Activated CD8-positive, alpha-beta memory T cell treated with anti-CD3 and anti-CD28 coated beads for 36 hours (primary cell): ENCODE measurements around the gene FETUB. TPM values are rescaled to one million over a fixed set of nuclear protein-coding genes. Genes with fewer than 3 reads are reported as not detected.
"Not testable (repeated sequence)": the region's sequence is repeated elsewhere in the genome, so short reads cannot be mapped to it uniquely, and the experiment has no call there.

Experiments
- CTCF ChIA-PET: fragments of 350-600 bp; sonication (Branson Sonifier 250); formaldehyde crosslinking; loops from one replicate; lab custom pipeline; 2021; ENCODE audit warnings: antibody characterized with exemption; lab: Charles Lee
- POLR2A ChIA-PET: fragments of 350-600 bp; sonication (Branson Sonifier 250); formaldehyde crosslinking; loops from one replicate; lab custom pipeline; 2021; ENCODE audit warnings: antibody characterized with exemption; lab: Charles Lee
- total RNA-seq, 2 experiments: library from RNA; stranded (reverse); gene quantifications; one replicate each; pipeline ENCODE4 v1.2.3, GENCODE V29; 2021

Gene FETUB
- total RNA-seq, 2 experiments from 2014 or later = not detected

- CTCF ChIA-PET = interaction anchor here (0.8 kb wide), 1 partner anchor 65 kb away, joined by 3 read pairs; no protein-coding TSS in a partner anchor
- POLR2A ChIA-PET = no interaction called here
These were observed 11.5 kb downstream of the FETUB start for GRCh38 chr3:186651678-186652215.

DNA sequence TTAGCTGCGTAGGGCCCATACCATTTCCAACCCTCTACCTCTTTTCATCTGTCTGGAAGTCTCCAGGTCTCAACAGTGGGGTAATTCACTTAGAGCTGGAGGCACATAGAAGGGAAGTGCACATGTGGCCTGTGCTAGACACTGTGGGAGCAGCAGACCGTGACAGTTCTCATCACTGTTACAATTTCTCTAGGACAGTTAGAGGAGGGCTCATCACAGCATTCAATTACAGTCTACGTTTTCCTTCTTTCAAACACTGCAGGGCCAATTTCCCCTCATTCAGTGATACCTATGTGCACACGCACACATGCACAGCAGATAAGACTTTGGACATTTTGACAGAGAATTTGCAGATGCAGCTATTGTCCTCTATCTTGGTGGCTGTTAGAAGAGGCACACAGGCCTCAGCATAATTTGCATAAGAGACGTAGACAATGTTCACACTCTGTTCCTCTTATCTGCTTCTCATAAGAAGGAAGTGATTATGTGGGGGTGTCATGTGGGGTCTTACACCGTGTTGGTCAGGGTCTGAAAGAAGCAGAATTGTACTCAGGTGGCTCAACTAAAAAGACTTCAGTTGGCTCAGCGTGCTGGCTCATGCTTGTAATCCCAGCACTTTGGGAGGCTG is 13.0 kb downstream of the FETUB start:
- CTCF ChIA-PET = no interaction called here
- POLR2A ChIA-PET = no interaction called here

DNA sequence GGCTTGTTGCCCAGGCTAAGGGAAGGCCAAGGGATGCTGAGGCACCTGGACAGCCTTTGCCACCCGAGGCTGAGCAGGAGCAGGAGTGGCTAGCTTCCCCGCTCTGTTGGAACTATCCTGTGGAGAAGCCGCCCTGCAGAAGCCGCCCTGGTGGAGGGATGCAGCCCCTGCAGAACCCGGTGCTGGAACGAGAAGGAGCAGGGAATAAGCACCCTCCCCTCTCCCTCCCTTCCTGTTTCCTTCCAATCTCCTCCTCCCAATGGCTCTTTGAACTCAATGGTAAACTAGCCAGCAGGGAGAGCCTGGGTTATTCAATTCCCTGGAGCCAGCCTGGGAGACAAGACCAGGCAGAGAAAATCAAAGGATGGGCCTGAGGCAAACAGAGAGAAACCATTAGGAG is 13.8 kb downstream of the FETUB start:
- CTCF ChIA-PET = no interaction called here
- POLR2A ChIA-PET = no interaction called here

DNA sequence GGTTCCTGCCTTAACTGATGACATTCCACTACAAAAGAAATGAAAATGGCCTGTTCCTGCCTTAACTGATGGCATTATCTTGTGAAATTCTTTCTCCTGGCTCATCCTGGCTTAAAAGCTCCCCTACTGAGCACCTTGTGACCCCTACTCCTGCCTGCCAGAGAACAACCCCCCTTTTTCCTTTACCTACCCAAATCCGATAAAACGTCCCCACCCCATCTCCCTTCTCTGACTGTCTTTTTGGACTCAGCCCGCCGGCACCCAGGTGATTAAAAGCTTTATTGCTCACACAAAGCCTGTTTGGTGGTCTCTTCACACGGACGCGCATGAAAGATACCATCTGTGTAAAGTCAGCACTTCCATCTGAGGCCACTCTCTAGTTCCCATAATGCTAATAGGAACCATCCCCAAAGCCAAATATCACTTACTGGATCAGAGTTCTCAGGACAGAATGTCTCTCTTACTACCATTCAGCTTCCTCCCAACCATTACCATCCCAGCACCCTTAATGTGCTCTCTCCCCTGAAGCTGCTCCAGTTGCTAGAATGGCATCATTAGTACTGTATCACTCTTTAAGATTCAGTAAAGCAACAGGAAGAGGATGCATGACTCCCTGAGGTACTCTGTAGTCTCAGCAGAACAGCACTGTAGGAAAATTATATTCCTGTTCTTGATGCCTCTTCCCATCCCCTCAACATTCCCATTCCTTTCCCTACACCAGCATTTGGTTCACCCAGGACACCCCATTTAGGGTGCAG is 23.3 kb downstream of the FETUB start:
- POLR2A ChIA-PET = no interaction called here

GRCh38 chr3:186664119-186664495 is 23.9 kb downstream of the FETUB start:
- ChIA-PET CTCF (no interaction called here), POLR2A (no interaction called here)

More for the DNA sequence above, 23.3 kb downstream of the FETUB start:
- CTCF ChIA-PET = no interaction called here

- ChIA-PET CTCF (no interaction called here), POLR2A (no interaction called here)
These were observed 24.3 kb downstream of the FETUB start for GRCh38 chr3:186664506-186664905.

- ChIA-PET POLR2A (no interaction called here), CTCF (no interaction called here)
These were observed 25.5 kb downstream of the FETUB start, which contains the start of gene HRG for GRCh38 chr3:186665625-186666188. Gene HRG (plus strand): TSS chr3:186666014. CDS start chr3:186666032, 18 bp downstream.

- POLR2A ChIA-PET = no interaction called here
- CTCF ChIA-PET = interaction anchor here (1.4 kb wide), 1 partner anchor 51 kb away, joined by 3 read pairs; no protein-coding TSS in a partner anchor
These were observed 28.2 kb downstream of the FETUB start for GRCh38 chr3:186668426-186668825.

GRCh38 chr3:186669378-186670084 is 29.3 kb downstream of the FETUB start:
- ChIA-PET CTCF (interaction anchor here (1.4 kb wide), 1 partner anchor 52 kb away, joined by 3 read pairs; no protein-coding TSS in a partner anchor), POLR2A (interaction anchor here (1.3 kb wide), 1 partner anchor 103 kb away, joined by 3 read pairs; no protein-coding TSS in a partner anchor)

GRCh38 chr3:186670155-186670554 is 30.0 kb downstream of the FETUB start:
- POLR2A ChIA-PET = interaction anchor here (1.3 kb wide), 1 partner anchor 103 kb away, joined by 3 read pairs; no protein-coding TSS in a partner anchor
- CTCF ChIA-PET = no interaction called here

DNA sequence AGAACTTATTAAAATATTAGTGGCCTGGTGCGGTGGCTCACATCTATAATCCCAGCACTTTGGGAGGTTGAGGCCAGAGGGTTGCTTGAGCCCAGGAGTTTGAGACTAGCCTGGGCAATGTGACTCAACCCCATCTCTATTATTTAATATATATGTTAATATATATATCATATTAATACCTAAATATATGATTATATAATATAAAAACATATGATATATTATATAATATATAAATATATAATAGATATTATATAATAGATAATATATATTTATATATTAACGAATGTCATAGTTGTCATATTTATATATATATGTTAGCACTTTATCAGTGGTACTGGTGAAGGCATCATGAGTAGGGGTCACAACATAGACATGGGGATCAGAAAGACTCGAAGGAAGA is 30.9 kb downstream of the FETUB start:
- POLR2A ChIA-PET = no interaction called here
- CTCF ChIA-PET = interaction anchor here (1.0 kb wide), 1 partner anchor 54 kb away, joined by 3 read pairs; no protein-coding TSS in a partner anchor

DNA sequence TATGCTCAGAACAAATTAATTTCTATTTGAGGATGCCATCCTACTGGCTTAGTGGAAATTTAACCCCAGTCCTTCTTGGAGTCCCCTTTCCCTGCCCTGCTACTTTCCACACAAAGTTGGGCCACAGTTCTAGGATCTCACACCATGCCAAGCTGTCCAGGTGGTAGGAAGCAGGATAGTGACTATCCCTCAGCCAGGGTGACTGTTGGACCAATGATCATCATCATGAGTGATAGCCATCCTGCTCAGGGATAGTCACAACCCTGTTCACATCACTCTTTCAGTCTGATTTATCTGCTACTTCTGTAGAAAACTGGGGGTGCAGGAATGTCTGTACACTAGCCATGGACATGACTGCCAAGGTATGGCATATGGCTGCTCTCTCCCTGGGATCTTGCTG is 38.4 kb downstream of the FETUB start:
- POLR2A ChIA-PET = no interaction called here
- CTCF ChIA-PET = no interaction called here

DNA sequence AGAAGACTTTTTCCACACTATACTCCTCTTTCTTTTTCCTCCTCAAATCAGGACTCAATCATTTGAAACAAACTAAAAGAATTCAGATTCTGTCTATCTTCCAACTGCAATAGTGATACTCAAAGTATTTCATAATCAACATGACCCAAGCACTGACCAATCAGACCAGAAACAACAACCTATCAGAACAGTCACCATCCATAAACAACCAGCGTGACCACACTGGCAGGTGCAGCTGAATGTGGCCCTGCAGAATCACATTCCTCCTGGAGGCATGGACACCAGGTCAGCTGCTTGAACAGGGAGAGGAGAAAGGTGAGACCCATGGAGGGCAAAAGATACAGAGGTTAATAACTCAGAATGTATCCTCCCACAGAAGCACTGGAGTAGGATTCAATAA is 39.0 kb downstream of the FETUB start:
- CTCF ChIA-PET = no interaction called here
- POLR2A ChIA-PET = no interaction called here

DNA sequence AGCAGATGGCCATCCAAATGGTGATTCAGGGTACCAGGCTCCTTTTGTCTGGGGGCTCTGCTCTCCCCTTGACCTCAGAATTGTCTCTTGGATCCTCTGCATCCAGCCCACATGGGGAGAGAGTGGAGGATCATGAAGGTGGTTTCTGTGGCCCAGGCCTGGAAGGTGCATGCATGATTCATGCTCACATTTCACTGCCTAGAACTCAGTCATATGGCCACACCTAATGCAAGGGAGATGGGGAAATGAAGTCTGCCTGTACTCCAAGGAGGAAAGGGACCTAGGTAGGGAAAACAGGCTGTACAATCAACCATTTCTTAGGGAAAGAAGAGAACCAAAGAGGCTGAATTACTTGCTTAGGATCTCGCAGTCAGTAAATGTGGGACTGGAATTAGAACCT is 40.7 kb downstream of the FETUB start:
- CTCF ChIA-PET = no interaction called here

GRCh38 chr3:186682812-186683211 is 42.6 kb downstream of the FETUB start:
- POLR2A ChIA-PET = no interaction called here

More for the DNA sequence above, 40.7 kb downstream of the FETUB start:
- POLR2A ChIA-PET = no interaction called here

GRCh38 chr3:186683979-186684378 is 43.8 kb downstream of the FETUB start:
- ChIA-PET CTCF (interaction anchor here (0.5 kb wide), 1 partner anchor 9 kb away, joined by 3 read pairs; no protein-coding TSS in a partner anchor), POLR2A (no interaction called here)

More at GRCh38 chr3:186682812-186683211, 42.6 kb downstream of the FETUB start:
- CTCF ChIA-PET = no interaction called here

DNA sequence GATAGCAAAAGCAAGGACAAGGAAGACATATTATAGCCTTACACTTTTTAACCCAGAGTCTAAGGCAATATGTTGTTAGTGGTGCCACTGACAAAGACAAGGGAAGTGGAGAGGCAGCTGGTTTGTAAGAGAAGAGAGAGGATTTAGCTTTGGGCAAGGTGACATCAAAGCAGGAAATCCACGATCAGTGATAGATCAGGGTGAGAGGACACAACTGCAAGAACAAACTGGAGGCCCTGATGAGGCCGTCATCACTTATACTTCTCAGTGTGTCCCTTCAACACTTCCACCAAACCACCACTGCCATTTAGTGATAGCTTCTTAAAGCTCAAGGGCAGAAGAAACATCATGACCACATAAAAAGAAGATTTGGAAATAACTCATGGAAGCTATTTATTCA is 46.3 kb downstream of the FETUB start:
- CTCF ChIA-PET, POLR2A ChIA-PET: not testable (repeated sequence)

DNA sequence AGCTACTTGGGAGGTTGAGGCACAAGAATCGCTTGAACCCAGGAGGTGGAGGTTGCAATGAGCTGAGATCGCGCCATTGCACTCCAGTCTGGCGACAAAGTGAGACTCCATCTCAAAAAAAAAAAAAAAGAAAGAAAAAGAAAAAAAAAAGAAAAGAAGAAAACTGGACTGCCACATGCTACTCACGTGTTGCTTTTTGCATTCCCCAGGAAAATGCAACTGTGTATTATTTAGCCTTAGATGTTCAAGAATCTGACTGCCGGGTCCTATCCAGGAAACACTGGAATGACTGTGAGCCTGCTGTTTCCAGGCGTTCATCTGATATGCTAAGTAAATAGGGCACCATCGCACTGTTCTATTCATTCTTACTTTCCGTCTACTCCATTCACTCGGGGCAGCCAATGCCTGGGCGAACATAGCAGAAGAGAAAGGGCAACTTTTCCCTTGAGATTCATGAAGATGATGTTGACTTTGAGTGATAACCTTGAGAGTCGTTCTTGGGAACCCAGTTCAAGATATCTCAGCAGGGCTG is 47.0 kb downstream of the FETUB start:
- POLR2A ChIA-PET = no interaction called here
- CTCF ChIA-PET = no interaction called here

GRCh38 chr3:186690304-186690703 is 50.1 kb downstream of the FETUB start:
- CTCF ChIA-PET, POLR2A ChIA-PET: not testable (repeated sequence)
